Measurements from ENCODE around the gene PITX1.

The PITX1 gene

GRCh38 chr5:135039271-135040033, 5.4 kb upstream of the PITX1 start:
- H3K23ac ChIP-seq (ENCODE audit: low read length in 2 of 2) = no peak overlapping the region
- no peak overlapping the region for H2BK120ac ChIP-seq (ENCODE audit: low read depth, low read length)
- H3K36me3 ChIP-seq (ENCODE audit: control insufficient read depth in 1 of 2, insufficient read depth in 2 of 2, low read depth in 1 of 2, low read length in 2 of 2) = no peaks in the 10 kb centered on the region
- no peak overlapping the region for H2BK5ac ChIP-seq (ENCODE audit: low read depth, low read length, poor library complexity, severe bottlenecking)
- no peak overlapping the region for H2AFZ ChIP-seq (ENCODE audit: low read depth, low read length)
- H4K8ac ChIP-seq (ENCODE audit: low read length) = no peak overlapping the region
- H4K91ac ChIP-seq (ENCODE audit: low read length) = peak overlapping the region; percentile 62
- DNase-seq = peak; percentile 39
- H3K9ac ChIP-seq (ENCODE audit: low read length) = no peak overlapping the region
- no peak overlapping the region for H2BK15ac ChIP-seq (ENCODE audit: low read depth, poor library complexity, severe bottlenecking)
- peak overlapping the region in 1 of 2 experiments; percentile 49 for H2BK12ac ChIP-seq (ENCODE audit: low read length in 2 of 2)
- H3K4ac ChIP-seq (ENCODE audit: low read depth in 1 of 2, low read length in 2 of 2) = no peak overlapping the region
- H3K4me1 ChIP-seq (ENCODE audit: control insufficient read depth, insufficient read depth, low read depth, low read length) = peaks cover 18% of the 10 kb centered on the region
- H3K4me2 ChIP-seq (ENCODE audit: low read length, poor library complexity, severe bottlenecking) = peak overlapping the region; percentile 1
- H2AK5ac ChIP-seq (ENCODE audit: low read length, severe bottlenecking) = no peak overlapping the region
- no peak overlapping the region for H3K4me3 ChIP-seq (ENCODE audit: insufficient read depth in 1 of 2, low read depth in 1 of 2, low read length in 2 of 2)
- H3K9me3 ChIP-seq (ENCODE audit: control insufficient read depth, low read length) = no peaks in the 10 kb centered on the region
- peaks cover 96 to 99% of the 10 kb centered on the region in 2 experiments for H3K27me3 ChIP-seq (ENCODE audit: control insufficient read depth in 1 of 2, insufficient read depth in 1 of 2, low read length in 2 of 2)
- H3K27ac ChIP-seq (ENCODE audit: low read length, poor library complexity, severe bottlenecking) = no peak overlapping the region
- H3K18ac ChIP-seq (ENCODE audit: low read depth in 1 of 2, low read length in 2 of 2) = peak overlapping the region; percentile 29 to 54
- no peak overlapping the region for H3K14ac ChIP-seq (ENCODE audit: low read length in 2 of 2)
- WGBS = 3% methylated on average over 71 of the region's 87 CpGs
- H3K79me1 ChIP-seq (replicated peaks; ENCODE audit: low read length, poor library complexity, severe bottlenecking) = no peaks in the 10 kb centered on the region

GRCh38 chr5:135038813-135039270, 4.8 kb upstream of the PITX1 start:
- Histone ChIP-seq H3K4me2 (ENCODE audit: low read length, poor library complexity, severe bottlenecking) (no peak overlapping the region), H2AFZ (ENCODE audit: low read depth, low read length) (no peak overlapping the region), H2BK15ac (ENCODE audit: low read depth, poor library complexity, severe bottlenecking) (no peak overlapping the region), H3K36me3 (ENCODE audit: control insufficient read depth in 1 of 2, insufficient read depth in 2 of 2, low read depth in 1 of 2, low read length in 2 of 2) (no peaks in the 10 kb centered on the region), H3K4me3 (ENCODE audit: insufficient read depth in 1 of 2, low read depth in 1 of 2, low read length in 2 of 2) (no peak overlapping the region), H4K8ac (ENCODE audit: low read length) (no peak overlapping the region), H2BK5ac (ENCODE audit: low read depth, low read length, poor library complexity, severe bottlenecking) (no peak overlapping the region), H3K4me1 (ENCODE audit: control insufficient read depth, insufficient read depth, low read depth, low read length) (peaks cover 24% of the 10 kb centered on the region), H3K4ac (ENCODE audit: low read depth in 1 of 2, low read length in 2 of 2) (no peak overlapping the region), H2BK12ac (ENCODE audit: low read length in 2 of 2) (no peak overlapping the region), H3K9ac (ENCODE audit: low read length) (no peak overlapping the region), H2BK120ac (ENCODE audit: low read depth, low read length) (no peak overlapping the region), H3K14ac (ENCODE audit: low read length in 2 of 2) (no peak overlapping the region), H3K23ac (ENCODE audit: low read length in 2 of 2) (no peak overlapping the region), H3K79me1 (replicated peaks; ENCODE audit: low read length, poor library complexity, severe bottlenecking) (no peaks in the 10 kb centered on the region), H3K27ac (ENCODE audit: low read length, poor library complexity, severe bottlenecking) (no peak overlapping the region), H2AK5ac (ENCODE audit: low read length, severe bottlenecking) (no peak overlapping the region), H3K9me3 (ENCODE audit: control insufficient read depth, low read length) (no peaks in the 10 kb centered on the region), H4K91ac (ENCODE audit: low read length) (no peak overlapping the region), H3K18ac (ENCODE audit: low read depth in 1 of 2, low read length in 2 of 2) (peak overlapping the region in 1 of 2 experiments; percentile 35), H3K27me3 (ENCODE audit: control insufficient read depth in 1 of 2, insufficient read depth in 1 of 2, low read length in 2 of 2) (peaks cover 91 to 93% of the 10 kb centered on the region in 2 experiments)
- no peak for DNase-seq
- 6% methylated on average over 42 of the region's 42 CpGs for WGBS

DNA sequence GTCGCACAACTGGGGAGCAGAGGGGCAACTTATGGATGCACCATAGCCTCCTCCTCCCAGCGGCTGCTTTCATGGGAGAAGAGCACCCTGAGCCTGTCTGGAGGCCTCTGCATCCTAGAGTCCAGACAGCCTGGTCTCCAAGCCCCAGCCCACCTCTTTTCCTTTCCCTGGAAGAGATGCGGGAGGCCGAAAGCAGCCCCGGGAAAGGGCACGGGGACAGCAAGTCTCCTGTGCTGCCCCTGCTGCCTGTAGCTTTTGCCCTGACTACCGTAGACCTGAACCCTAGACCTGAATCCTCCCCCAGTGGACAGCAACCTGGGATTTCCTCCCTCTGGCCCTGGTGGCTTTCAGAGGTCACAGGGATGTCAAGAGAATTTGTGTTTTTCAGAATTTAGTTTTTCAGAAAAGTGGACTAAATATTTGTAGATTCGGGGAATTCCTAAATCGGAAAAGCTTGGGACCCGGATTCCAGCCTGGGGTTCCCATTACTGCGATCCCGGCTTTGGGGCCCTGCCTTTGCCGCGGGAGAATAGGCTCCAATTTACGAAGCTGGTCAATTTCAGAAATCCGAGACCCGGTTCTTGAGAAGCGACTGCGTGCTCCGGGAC, 4.3 kb upstream of the PITX1 start:
- no peak overlapping the region for H2BK12ac ChIP-seq (ENCODE audit: low read length in 2 of 2)
- H3K9me3 ChIP-seq (ENCODE audit: control insufficient read depth, low read length) = no peaks in the 10 kb centered on the region
- H4K8ac ChIP-seq (ENCODE audit: low read length) = no peak overlapping the region
- H3K23ac ChIP-seq (ENCODE audit: low read length in 2 of 2) = no peak overlapping the region
- H3K14ac ChIP-seq (ENCODE audit: low read length in 2 of 2) = no peak overlapping the region
- no peak overlapping the region for H2AK5ac ChIP-seq (ENCODE audit: low read length, severe bottlenecking)
- no peak overlapping the region for H2AFZ ChIP-seq (ENCODE audit: low read depth, low read length)
- H3K79me1 ChIP-seq (replicated peaks; ENCODE audit: low read length, poor library complexity, severe bottlenecking) = no peaks in the 10 kb centered on the region
- no peak overlapping the region for H3K18ac ChIP-seq (ENCODE audit: low read depth in 1 of 2, low read length in 2 of 2)
- H3K9ac ChIP-seq (ENCODE audit: low read length) = no peak overlapping the region
- no peak overlapping the region for H2BK15ac ChIP-seq (ENCODE audit: low read depth, poor library complexity, severe bottlenecking)
- H3K4ac ChIP-seq (ENCODE audit: low read depth in 1 of 2, low read length in 2 of 2) = no peak overlapping the region
- H3K4me1 ChIP-seq (ENCODE audit: control insufficient read depth, insufficient read depth, low read depth, low read length) = peaks cover 30% of the 10 kb centered on the region
- no peak overlapping the region for H3K4me3 ChIP-seq (ENCODE audit: insufficient read depth in 1 of 2, low read depth in 1 of 2, low read length in 2 of 2)
- no peak overlapping the region for H4K91ac ChIP-seq (ENCODE audit: low read length)
- DNase-seq = no peak
- H3K27ac ChIP-seq (ENCODE audit: low read length, poor library complexity, severe bottlenecking) = no peak overlapping the region
- 18% methylated on average over 19 of the region's 20 CpGs for WGBS
- H3K27me3 ChIP-seq (ENCODE audit: control insufficient read depth in 1 of 2, insufficient read depth in 1 of 2, low read length in 2 of 2) = peaks cover 88 to 91% of the 10 kb centered on the region in 2 experiments
- no peaks in the 10 kb centered on the region for H3K36me3 ChIP-seq (ENCODE audit: control insufficient read depth in 1 of 2, insufficient read depth in 2 of 2, low read depth in 1 of 2, low read length in 2 of 2)
- no peak overlapping the region for H2BK120ac ChIP-seq (ENCODE audit: low read depth, low read length)
- no peak overlapping the region for H2BK5ac ChIP-seq (ENCODE audit: low read depth, low read length, poor library complexity, severe bottlenecking)
- no peak overlapping the region for H3K4me2 ChIP-seq (ENCODE audit: low read length, poor library complexity, severe bottlenecking)

DNA sequence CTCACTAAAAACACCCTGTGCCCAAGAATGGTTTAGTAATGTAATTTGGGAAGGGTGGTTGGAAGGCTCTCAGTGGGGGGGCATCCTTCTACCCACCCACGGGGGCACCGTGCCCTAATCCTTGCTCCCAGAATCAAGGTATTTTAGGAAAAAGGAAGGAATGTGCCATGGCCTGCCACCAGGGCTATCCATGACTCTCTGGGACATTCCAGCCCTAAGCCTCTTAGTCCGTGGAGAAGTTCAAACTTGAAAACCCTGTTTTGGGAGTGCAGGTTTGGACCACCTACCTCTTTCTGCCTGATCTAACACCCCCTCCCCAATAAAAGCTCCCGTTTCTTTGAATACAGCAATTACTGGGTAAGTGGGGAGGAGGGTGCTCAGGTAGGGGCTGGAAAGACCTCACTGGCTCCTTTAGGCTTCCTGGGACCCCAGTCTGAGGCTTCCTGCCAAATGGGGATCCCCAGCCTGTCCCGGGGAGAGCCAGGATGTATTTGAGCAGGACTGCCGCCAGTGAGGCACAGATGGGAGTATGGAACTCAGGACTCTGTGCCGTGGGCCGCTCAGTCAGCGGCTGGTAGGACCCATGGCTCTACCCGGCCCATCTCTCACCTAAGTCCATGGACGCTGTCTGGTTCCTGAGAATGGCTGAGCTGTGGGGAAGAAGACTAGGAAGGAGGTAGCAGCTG, 3.6 kb upstream of the PITX1 start:
- Histone ChIP-seq H3K23ac (ENCODE audit: low read length in 2 of 2) (no peak overlapping the region), H4K8ac (ENCODE audit: low read length) (no peak overlapping the region), H3K9me3 (ENCODE audit: control insufficient read depth, low read length) (no peaks in the 10 kb centered on the region), H2AFZ (ENCODE audit: low read depth, low read length) (no peak overlapping the region), H3K79me1 (replicated peaks; ENCODE audit: low read length, poor library complexity, severe bottlenecking) (no peaks in the 10 kb centered on the region), H3K18ac (ENCODE audit: low read depth in 1 of 2, low read length in 2 of 2) (no peak overlapping the region), H3K36me3 (ENCODE audit: control insufficient read depth in 1 of 2, insufficient read depth in 2 of 2, low read depth in 1 of 2, low read length in 2 of 2) (no peaks in the 10 kb centered on the region), H3K4ac (ENCODE audit: low read depth in 1 of 2, low read length in 2 of 2) (no peak overlapping the region), H3K4me2 (ENCODE audit: low read length, poor library complexity, severe bottlenecking) (no peak overlapping the region), H3K27me3 (ENCODE audit: control insufficient read depth in 1 of 2, insufficient read depth in 1 of 2, low read length in 2 of 2) (peaks cover 85 to 90% of the 10 kb centered on the region in 2 experiments), H2AK5ac (ENCODE audit: low read length, severe bottlenecking) (no peak overlapping the region), H2BK5ac (ENCODE audit: low read depth, low read length, poor library complexity, severe bottlenecking) (no peak overlapping the region), H2BK12ac (ENCODE audit: low read length in 2 of 2) (no peak overlapping the region), H3K4me1 (ENCODE audit: control insufficient read depth, insufficient read depth, low read depth, low read length) (peaks cover 36% of the 10 kb centered on the region), H3K27ac (ENCODE audit: low read length, poor library complexity, severe bottlenecking) (no peak overlapping the region), H2BK120ac (ENCODE audit: low read depth, low read length) (no peak overlapping the region), H2BK15ac (ENCODE audit: low read depth, poor library complexity, severe bottlenecking) (no peak overlapping the region), H3K9ac (ENCODE audit: low read length) (no peak overlapping the region), H4K91ac (ENCODE audit: low read length) (no peak overlapping the region), H3K4me3 (ENCODE audit: insufficient read depth in 1 of 2, low read depth in 1 of 2, low read length in 2 of 2) (no peak overlapping the region), H3K14ac (ENCODE audit: low read length in 2 of 2) (no peak overlapping the region)
- no peak for DNase-seq
- WGBS = 36% methylated on average over 9 of the region's 11 CpGs
